A673 (cell line): Measurements from ENCODE around the gene STMP1. TPM values are rescaled to one million over a fixed set of nuclear protein-coding genes. Genes with fewer than 3 reads are reported as not detected.
A peak's percentile ranks its signal among the peaks of the same experiment; 100 is the strongest.

Experiments
- BruUV-seq: library from RNA; stranded (reverse); fragments of 400-500 nt; replicated peaks from 2 replicates; lab custom pipeline; 2021; lab: Mats Ljungman, UMichigan
- CTCF ChIA-PET: fragments of 300-600 bp; sonication (Branson Sonifier 250); formaldehyde crosslinking; loops from one replicate; lab custom pipeline; 2022; ENCODE audit warnings: antibody characterized with exemption; lab: Charles Lee
- POLR2A ChIA-PET: fragments of 300-600 bp; sonication (Branson Sonifier 250); formaldehyde crosslinking; loops from one replicate; lab custom pipeline; 2022; ENCODE audit warnings: antibody characterized with exemption; ENCODE audit not compliant: low non-redundant PET; lab: Charles Lee
- DNase-seq: peaks from one replicate; pipeline ENCODE4 v3.0.0-alpha.2; 2015; ENCODE audit warnings: low spot score
- H3K27ac ChIP-seq: fragments of 200-600 bp; sonication (generic); 2 replicates; pipeline ENCODE4 v1.5.1; 2016; ENCODE audit warnings: mixed run types, low read depth, mild to moderate bottlenecking, mixed read lengths, antibody characterized with exemption, low read length; ENCODE audit not compliant: poor library complexity, severe bottlenecking
- H3K27me3 ChIP-seq: fragments of 200-600 bp; sonication (generic); replicated peaks from 2 replicates; pipeline ENCODE4 v1.6.1; 2017; ENCODE audit warnings: mixed run types, low read depth, mild to moderate bottlenecking, mixed read lengths, antibody characterized with exemption, low read length; ENCODE audit not compliant: insufficient read depth, poor library complexity
- H3K36me3 ChIP-seq: fragments of 200-600 bp; sonication (generic); 2 replicates; pipeline ENCODE4 v1.6.1; 2016; ENCODE audit warnings: mixed run types, mild to moderate bottlenecking, mixed read lengths, antibody characterized with exemption, low read length; ENCODE audit not compliant: insufficient read depth, poor library complexity, severe bottlenecking
- H3K4me1 ChIP-seq: fragments of 200-600 bp; sonication (generic); 2 replicates; pipeline ENCODE4 v1.6.1; 2017; ENCODE audit warnings: mixed run types, mild to moderate bottlenecking, mixed read lengths, antibody characterized with exemption, low read length; ENCODE audit not compliant: insufficient read depth, poor library complexity, severe bottlenecking
- H3K4me3 ChIP-seq: fragments of 200-600 bp; sonication (generic); 2 replicates; pipeline ENCODE4 v1.5.1; 2016; ENCODE audit warnings: low read depth, mixed run types, mild to moderate bottlenecking, mixed read lengths, low read length; ENCODE audit not compliant: poor library complexity, severe bottlenecking
- H3K9me3 ChIP-seq: fragments of 200-600 bp; sonication (generic); 2 replicates; pipeline ENCODE4 v1.6.1; 2016; ENCODE audit warnings: mixed run types, low read depth, mild to moderate bottlenecking, mixed read lengths, antibody characterized with exemption, low read length; ENCODE audit not compliant: poor library complexity, severe bottlenecking
- CTCF ChIP-seq: fragments of 300-800, 200-600 bp; sonication (generic); conservative IDR thresholded peaks from 2 replicates; pipeline ENCODE4 v1.5.1; 2017; ENCODE audit warnings: low read depth, mild to moderate bottlenecking, antibody characterized with exemption, low read length, moderate library complexity, mixed read lengths
- EZH2 ChIP-seq: fragments of 200-600 bp; sonication (generic); IDR thresholded peaks from 2 replicates; pipeline ENCODE4 v1.6.1; 2017; ENCODE audit warnings: borderline replicate concordance, low read depth, mild to moderate bottlenecking, mixed read lengths, antibody characterized with exemption, low read length; ENCODE audit not compliant: poor library complexity, severe bottlenecking
- intact Hi-C: fragments of 100-400 bp; cut with micrococcal nuclease; formaldehyde crosslinking; loops from one replicate; pipeline ENCODE4 v1.10.0; 2022; ENCODE audit not compliant: unreplicated experiment
- total RNA-seq: library from RNA; stranded (reverse); gene quantifications from 2 replicates; pipeline ENCODE4 v1.2.3, GENCODE V29; 2021

Gene STMP1
- total RNA-seq, 1 experiment from 2014 or later: 33.4 TPM

DNA sequence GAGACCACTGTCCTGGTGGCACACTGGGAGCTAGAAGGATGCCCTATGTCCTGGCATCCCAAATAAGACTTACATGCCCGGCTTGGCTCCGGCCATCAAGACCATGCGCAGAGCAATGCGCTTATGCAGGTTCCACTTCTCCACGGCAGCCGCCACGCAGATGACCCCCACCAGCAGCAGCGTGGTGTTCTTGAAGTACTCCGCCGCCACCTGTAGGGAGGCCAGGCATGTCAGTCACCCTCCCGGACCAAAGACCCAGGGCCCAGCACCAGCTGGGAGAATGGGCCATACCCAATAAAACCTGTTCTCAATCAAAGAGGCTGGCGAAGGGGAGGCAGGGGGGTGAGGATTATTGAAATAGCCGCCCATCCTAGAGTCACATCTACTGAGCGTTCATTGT is 45.7 kb downstream of the STMP1 start:
- no peaks in the 10 kb centered on the region for H3K36me3 ChIP-seq
- no peak overlapping the region for H3K4me3 ChIP-seq
- POLR2A ChIA-PET: no interaction called here
- no peaks in the 10 kb centered on the region for H3K9me3 ChIP-seq
- BruUV-seq: no TSS peak
- DNase-seq: no peak
- no peaks in the 10 kb centered on the region for H3K4me1 ChIP-seq
- H3K27ac ChIP-seq: no peak overlapping the region
- TF ChIP-seq CTCF (no peak), EZH2 (no peak)
- peaks cover 39% of the 10 kb centered on the region for H3K27me3 ChIP-seq
- CTCF ChIA-PET: no interaction called here
- intact Hi-C loops: no loop called here

DNA sequence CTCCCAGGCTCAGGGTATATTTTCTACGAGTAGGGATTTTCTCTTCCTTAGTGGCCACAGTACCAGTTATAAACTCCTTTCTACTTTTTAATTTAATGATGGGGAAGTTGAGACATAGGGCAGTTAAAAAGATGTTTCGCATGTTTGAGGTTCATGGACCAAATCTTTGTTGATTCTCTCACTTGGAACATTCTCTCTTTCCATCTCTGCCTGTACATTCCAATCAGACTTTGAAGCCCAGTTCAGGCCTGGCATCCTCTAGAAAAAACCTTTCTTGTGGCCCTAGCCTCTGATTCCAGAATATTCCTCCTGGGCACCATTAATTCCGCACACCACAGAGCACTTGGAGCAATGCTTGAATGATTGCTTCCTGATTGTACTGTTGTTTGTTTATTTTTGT is 47.2 kb downstream of the STMP1 start:
- H3K4me1 ChIP-seq: no peaks in the 10 kb centered on the region
- intact Hi-C loops: no loop called here
- no peak for DNase-seq
- no TSS peak for BruUV-seq
- no peak overlapping the region for H3K4me3 ChIP-seq
- H3K27ac ChIP-seq: no peak overlapping the region
- ChIA-PET CTCF (no interaction called here), POLR2A (no interaction called here)
- peaks cover 54% of the 10 kb centered on the region for H3K27me3 ChIP-seq
- no peak for TF ChIP-seq CTCF
- no peak for TF ChIP-seq EZH2
- no peaks in the 10 kb centered on the region for H3K9me3 ChIP-seq
- H3K36me3 ChIP-seq: no peaks in the 10 kb centered on the region

DNA sequence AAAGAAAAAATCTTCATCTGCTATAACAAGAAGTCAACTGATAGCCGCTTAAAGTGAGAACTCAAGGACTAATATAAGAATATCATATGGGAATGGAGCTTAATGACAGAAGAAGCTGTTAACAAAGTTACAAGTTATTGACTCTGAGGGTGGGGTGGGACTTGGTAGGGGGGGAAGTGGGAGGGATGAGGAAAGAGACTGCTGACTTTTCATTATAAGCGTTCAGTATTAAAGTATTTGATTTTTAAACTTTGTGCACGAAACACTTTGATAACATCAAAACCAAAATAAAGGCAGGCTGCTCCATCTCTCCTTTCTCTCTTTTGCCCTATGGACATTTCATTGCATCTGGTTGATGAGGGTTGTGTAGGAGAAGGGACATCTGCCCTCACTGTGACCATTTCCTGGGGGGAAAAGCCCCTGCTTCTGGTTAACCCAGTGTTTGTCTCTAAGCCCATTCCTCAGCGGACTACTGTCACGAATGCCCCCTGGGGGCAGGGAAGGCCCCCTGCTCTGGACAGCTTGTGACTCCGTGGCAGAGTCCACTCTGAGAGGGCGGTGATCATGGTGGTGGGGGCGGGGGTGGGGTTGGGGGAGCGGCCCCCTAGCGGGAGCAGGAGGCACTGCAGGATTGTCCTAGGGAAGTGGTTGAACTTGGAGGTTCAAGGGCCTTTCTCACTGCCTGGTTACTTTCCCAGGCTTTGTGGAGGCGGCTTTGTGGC is 48.3 kb downstream of the STMP1 start:
- H3K27me3 ChIP-seq: peaks cover 62% of the 10 kb centered on the region
- H3K9me3 ChIP-seq: no peaks in the 10 kb centered on the region
- POLR2A ChIA-PET: no interaction called here
- CTCF ChIA-PET: interaction anchor here (0.6 kb wide), 1 partner anchor 453 kb away, joined by 13 read pairs; no protein-coding TSS in a partner anchor
- BruUV-seq: no TSS peak
- no peaks in the 10 kb centered on the region for H3K36me3 ChIP-seq
- DNase-seq: peak; percentile 16
- H3K4me1 ChIP-seq: no peaks in the 10 kb centered on the region
- H3K4me3 ChIP-seq: no peak overlapping the region
- no peak overlapping the region for H3K27ac ChIP-seq
- no peak for TF ChIP-seq EZH2
- peak; percentile 56 for TF ChIP-seq CTCF
- intact Hi-C loops: no loop called here
